NCI-H1048 (cell line): ENCODE measurements around the gene FOXRED2.
"Not testable (repeated sequence)": the region's sequence is repeated elsewhere in the genome, so short reads cannot be mapped to it uniquely, and the experiment has no call there.

ENCODE experiments used
- DNase-seq: peaks from one replicate; lab custom pipeline; 2025; lab: John Stamatoyannopoulos, UW

The FOXRED2 gene

GRCh38 chr22:36506637-36507517 is at the start of gene FOXRED2:
Gene FOXRED2 (minus strand): TSS chr22:36507040. CDS start chr22:36506422, 618 bp downstream.
- DNase-seq, result peak; percentile 70

- no peak for DNase-seq
These were observed 47.3 kb upstream of the FOXRED2 start for GRCh38 chr22:36554098-36554497.

DNA sequence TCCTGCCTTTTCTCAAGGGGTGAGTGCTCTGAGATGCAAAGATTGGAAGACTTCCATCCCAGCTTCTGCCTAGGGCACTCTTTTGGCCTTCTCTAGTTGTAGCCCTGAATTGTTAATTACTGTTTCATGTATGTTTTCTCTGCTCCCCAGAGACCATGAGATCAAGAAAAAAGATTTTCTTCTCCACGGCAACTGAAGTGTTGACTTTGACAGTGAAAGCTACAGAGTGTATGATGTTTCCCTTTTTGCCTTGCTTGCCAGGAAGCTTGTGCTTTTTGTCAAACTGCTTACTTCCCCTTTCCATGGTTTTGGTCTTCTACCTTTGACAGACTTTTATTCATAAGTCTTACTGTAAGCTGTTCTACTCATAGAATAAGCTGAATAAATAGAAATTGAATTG is 45.4 kb upstream of the FOXRED2 start:
- DNase-seq, result no peak

GRCh38 chr22:36550701-36551495 is 44.1 kb upstream of the FOXRED2 start:
- no peak for DNase-seq

- no peak for DNase-seq
These were observed 42.2 kb upstream of the FOXRED2 start for GRCh38 chr22:36549033-36549432.

DNA sequence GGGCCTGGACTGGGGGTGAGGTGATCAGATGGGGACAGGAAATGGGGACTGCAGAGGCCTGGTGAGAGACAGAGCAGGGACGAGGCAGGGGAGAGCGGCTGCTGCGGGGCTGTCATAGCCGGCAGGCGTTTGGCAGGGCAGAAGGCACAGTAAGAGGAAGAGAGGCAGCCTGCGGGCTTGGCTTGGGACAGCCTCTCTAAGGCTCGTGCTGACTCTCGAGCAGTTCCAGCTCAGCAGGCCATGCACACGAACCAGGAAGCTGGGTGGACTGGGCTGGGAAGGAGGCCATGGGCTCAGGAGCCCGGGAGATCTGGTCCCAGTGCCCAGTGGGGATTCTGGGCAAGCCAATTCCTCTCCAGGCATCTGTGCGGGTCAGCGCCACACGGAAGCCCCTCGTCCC is 41.8 kb upstream of the FOXRED2 start:
- DNase-seq, result no peak

- no peak for DNase-seq
These were observed 40.1 kb upstream of the FOXRED2 start for GRCh38 chr22:36546932-36547331.

DNA sequence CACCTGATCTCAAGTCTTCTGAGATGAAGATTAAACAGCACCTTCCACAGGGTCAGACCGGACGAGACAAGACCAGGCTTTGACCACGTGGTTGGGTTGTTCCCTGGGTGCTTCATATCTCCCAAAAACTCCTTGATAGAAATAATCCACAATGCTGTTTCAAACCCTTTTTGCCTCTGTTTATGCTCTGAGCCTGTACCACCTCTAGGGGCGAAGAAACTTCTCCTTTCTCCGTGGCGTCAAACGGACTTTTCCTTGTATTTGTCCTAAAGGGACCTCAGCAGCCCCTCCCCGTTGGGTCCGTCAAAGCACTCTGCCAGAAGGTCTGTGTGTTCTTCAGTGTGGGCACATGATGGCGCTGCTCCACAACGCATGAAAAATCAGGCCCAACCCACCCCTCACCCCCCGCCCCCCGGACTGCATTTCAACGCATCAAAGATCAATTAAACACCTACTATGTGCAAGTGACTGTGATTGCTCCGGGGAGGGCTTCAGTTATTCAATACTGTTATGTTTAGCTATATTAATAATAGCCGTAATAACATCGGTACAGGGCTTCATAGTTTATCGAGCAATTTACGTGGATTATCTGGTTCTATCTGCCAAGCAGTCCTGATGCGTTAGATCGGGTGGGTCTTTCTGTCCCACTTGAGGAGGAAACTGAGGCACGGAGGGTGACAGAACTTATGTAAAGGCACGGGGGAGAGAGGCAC is 39.4 kb upstream of the FOXRED2 start:
- no peak for DNase-seq

DNA sequence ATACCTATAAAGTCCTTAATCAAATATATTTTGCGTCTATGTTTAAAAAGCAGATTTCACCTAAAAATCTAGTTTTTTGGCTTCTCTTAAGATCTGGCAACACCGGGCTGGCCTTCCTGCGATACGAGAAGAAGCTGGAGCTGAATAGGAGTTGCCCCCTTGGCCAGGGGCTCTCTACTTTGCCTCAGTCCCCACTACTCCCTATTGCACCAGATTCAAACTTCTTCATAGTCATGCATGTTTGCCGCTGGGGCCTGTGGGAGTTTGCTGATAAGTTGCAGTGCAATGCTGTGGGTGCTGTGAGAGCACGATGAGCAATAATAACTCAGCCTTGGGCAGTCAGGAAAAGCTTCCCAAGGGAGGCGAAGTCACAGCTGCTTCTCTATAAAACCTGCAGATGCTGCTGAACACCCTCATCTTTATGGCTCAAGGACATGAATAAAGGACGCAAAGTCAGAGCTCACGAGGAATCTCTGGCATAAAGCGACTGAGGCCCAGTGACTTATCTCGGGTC is 37.3 kb upstream of the FOXRED2 start:
- DNase-seq, result no peak

DNA sequence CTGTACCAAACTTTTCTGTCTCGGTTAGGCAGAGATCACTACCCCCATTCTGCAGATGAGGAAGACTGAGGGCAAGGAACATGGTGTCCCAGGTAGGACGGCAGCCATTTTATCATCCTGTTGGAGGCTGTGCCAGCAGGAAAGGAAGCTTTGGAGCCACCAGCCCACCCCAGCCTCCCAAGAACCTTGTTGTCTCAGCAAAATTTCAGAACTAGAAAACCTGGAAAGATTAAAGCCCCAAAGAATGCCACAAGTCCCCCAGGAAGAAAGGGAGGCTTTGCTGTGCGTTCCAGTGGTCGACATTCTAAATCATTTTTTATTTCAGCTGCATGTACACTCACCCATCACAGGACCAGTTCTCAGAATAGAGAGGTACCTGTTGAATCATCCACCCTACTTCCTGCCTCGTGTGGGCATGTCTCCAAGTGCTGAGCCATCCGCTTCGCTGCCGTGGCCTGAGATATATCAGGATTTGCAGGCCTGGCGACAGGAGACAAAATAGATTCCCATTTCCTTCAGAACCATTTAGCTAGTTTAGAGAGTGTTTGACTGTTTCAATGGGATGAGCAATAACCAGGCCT is 35.1 kb upstream of the FOXRED2 start:
- DNase-seq, result no peak

- no peak for DNase-seq
These were observed 34.2 kb upstream of the FOXRED2 start for GRCh38 chr22:36540867-36541642.

GRCh38 chr22:36538529-36538928 is 31.7 kb upstream of the FOXRED2 start:
- no peak for DNase-seq

GRCh38 chr22:36536717-36537116 is 29.9 kb upstream of the FOXRED2 start:
- no peak for DNase-seq

GRCh38 chr22:36533320-36533719 is 26.5 kb upstream of the FOXRED2 start:
- DNase-seq, result not testable (repeated sequence)

GRCh38 chr22:36532466-36532865 is 25.6 kb upstream of the FOXRED2 start:
- DNase-seq, result no peak

DNA sequence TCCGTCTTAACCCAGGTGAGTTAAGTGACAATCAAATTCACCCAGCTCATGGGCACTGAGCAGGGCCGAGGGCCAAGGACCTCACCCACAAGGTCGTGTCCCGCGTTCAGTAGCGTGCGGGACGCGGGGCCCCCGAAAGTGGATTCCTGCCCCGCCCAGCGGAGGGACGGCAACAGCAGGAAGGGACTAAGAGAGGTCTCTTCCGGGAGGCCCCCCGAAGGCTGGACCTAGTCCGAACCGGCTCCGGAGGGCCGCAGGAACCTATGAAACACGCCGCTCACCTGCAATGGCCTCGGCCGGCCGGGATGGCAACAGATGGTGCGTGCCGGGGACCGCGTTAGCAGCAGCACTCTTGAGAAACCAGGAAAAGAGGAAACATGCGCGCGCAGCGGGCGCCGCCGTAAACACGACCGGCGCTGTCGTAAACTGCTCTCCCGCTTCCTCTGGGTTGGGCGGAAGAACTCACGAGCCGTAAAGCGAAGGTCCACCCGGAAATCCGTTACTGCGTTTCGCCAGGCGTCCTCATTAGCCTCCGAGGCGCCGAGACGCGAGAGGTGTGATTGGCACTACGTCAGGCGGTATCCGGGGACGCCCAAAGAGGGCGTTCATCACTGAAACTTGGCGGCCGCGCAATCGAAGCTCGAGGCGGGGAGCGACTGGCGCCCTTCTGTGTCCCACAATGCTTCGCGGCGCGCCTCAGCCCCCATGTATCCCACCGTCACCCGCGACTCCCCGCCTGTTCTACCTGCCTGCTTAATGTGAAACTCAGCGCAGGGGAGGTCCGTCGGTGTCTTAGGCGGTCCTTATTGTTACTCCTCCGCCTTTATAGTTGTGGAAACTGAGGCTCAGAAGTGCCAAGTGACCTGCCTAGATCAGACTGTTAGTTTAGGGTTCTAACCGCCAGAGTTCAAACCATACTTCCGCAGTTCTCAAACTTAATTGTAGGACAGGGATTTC is 22.2 kb upstream of the FOXRED2 start, which contains the start of gene EIF3D:
Gene EIF3D, minus strand, starts transcription at position 372 of the 957 bp plus-strand sequence. CDS start 3,045 bp downstream, outside the sequence.
- peak; percentile 98 for DNase-seq

DNA sequence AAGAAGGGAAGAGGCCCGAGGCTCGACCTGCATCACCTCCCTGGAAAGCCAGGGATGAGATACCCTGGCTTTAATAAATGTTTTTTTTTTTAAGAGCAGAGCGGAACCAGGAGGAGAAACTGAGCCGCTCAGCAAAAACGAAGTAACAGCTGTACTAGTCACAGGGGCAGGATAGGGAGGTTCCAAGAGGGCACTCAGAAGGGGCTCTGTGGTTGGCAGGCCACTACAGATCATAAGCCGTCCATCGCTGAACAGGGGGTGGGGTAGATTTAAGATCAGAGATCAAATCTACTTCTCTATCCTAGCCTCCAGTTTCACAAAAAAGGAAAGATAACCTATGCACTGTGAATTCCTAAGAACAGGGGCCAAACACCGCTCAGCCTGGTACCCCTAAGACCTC is 21.5 kb upstream of the FOXRED2 start:
- DNase-seq, result no peak

DNA sequence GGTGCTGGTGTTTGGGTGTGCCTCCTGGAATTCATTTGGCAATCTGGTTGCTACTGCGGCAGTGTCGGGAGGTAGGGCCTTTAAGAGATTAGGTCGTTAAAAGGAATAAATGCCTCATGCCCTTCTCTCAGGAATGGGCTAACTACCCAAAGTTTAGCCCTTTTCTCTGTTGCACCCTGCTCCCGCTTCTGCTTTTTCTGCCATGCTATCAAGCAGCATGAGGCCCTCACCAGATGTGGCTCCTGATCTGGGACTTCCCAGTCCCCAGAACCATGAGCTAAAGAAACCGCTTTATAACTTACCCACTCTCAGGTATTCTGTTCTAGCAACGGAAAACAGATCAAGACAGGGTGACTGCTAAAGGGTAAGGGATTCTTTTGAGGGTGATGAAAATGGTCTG is 15.8 kb upstream of the FOXRED2 start:
- DNase-seq, result no peak

DNA sequence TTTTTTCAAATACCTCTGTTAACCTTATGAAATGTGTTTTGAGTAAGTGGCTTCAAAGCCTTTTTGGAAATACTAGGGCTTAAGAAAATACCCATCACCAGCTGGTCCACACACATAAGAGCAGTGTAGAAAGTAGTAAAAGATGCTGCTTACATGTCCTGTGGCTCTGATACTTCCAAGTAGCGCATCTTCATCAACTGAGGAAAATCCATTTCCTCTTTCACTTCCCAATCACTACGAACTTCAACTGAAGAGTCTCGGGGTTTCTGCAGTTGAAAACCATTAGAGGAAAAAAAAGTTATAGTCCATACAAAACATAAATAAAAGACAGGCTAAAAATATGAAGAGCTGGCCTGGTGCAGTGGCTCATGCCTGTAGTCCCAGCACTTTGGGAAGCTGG is 13.6 kb upstream of the FOXRED2 start:
- no peak for DNase-seq

DNA sequence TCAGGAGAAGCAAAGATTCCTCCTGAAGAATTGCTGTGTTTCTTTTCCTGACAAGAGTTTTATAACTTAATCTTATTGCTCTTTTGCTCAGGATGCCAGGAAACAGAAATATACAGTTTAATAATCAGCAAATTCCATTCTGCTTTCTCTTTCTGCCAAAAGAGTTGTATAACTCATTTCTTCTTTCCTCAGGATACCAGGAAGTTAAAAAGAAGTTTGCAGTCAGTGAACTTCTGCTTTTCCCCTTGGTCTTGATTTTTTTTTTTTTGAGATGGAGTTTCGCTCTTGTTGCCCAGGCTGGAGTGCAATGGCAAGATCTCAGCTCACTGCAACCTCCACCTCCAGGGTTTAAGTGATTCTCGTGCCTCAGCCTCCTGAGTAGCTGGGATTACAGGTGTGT is 13.1 kb upstream of the FOXRED2 start:
- DNase-seq, result not testable (repeated sequence)
